GM20000 (cell line): ENCODE results near the gene INTS1.

Experiments used
- DNase-seq: peaks from one replicate; pipeline ENCODE4 v3.0.0; 2012; ENCODE audit warnings: low spot score
- CTCF ChIP-seq: IDR thresholded peaks from 2 replicates; pipeline ENCODE4 v1.5.1; 2012; ENCODE audit warnings: mild to moderate bottlenecking, control low read depth; ENCODE audit errors: extremely low read depth, missing control alignments

Gene INTS1

GRCh38 chr7:1423264-1423811, 80.9 kb downstream of the INTS1 start:
- TF ChIP-seq CTCF = no peak
- DNase-seq = no peak

DNA sequence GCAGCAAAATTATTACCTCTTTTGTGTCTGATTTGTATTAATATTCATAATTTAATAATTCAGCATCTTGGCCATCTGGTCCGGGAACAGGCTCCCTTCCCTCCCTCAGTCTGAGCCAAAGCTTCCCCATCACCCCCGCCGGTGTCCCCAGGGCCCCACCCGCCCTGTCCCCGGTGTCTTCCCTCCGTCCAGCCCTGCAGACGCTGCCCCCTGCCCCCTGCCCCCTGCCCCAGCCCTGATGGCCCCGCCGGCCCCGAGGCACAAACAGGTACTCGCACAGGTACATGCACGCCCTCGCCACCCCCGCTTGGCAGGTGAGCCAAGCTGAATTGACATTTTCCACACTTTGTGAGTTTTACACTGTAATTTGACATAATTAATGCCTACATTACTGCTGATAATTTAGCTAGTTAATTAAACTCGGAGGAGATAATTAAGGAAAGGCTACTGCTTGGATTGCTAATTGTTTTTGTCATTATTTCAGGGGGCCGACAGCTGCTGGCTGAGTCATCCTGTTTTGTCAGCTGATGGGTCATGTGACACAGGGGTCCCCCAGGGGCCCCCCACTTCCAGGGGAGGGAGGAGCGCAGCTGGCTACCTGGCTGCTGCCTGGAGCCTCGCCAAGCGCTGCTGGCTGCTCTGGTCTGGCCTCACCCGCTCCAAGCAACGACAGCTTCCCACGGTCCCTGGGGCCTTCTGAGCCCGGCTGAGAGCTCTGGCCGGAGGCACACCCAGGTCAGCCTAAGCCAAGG, 81.5 kb downstream of the INTS1 start:
- TF ChIP-seq CTCF = no peak
- DNase-seq = no peak

DNA sequence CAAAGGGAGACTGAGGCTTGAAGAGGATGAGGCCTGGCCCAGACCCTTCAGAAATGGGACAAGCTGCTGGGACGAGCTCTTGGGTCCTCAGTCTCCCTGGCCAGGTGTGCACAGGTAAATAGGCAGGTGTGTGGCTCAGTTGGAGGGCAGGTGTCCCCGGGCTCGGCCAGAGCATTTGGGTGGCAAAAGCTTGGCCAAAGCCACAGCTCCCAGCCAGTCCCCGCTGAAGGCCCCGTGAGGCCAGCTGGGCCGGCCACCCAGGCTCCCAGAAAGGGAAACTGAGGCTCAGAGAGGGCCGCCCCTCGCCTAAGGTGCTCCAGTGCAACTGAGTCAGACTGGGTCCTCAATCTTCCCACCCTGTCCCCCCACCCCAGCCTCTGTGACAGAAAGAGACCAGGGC, 82.2 kb downstream of the INTS1 start:
- TF ChIP-seq CTCF = no peak

DNA sequence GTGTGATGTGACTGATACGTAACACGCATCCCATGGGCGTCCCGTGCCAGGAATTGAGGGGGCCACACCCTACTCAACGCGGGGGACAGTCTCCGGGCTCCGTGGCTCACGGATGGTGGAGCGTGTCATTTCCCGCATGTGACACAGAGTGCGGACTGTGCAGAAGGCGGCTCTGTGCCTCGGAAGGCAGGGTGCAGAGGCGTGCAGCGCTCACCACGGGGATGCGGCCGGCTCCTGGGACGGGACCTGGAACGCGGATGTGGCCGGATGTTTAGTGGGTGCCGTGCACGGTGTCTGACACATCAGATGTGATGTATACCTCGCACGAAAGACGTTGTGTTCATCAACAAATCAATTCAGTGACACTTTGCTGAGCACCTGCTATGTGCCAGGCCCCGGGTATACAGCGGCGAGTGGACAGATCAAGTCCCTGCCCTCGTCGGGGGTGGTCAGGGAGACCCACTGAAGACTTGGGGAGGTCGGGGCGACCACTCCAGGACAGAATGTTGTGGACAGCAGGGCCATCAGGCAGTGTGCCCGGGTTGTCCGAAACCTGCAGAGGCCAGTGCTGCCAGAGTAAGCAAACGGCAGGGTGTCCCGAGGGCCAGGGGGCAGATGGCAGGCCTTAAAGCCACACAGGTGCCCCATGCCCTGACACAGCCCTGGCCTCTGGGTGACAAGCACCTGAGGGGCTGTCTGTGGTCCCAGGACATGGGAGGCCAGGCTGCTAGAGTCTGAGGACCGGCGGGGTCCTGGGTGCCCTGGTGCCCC, 83.0 kb downstream of the INTS1 start:
- no peak for TF ChIP-seq CTCF
- DNase-seq = no peak

More for the DNA sequence above, 82.2 kb downstream of the INTS1 start:
- DNase-seq = no peak
